ENCODE data around the gene TSC22D2.

DNA sequence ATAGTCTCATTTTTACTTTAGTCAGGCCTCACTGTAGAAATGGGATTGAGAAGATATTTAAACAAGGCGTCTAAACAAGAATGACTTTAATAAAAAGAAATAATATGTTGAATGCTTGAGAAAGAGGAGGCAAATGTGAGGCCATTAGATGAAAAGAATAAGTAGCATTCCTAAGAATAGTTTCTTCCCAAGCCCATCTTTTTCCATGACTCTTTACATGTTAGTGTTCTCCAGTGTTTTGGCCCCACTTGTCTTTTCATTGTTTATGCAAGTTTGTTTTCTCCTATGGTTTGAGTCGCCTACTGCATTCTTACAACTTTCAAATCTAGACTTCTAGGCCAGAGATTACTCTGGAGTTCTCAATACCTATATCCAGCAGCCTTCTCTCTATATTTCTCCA is 39.0 kb downstream of the TSC22D2 start:
- TF ChIP-seq, protein P1, sequence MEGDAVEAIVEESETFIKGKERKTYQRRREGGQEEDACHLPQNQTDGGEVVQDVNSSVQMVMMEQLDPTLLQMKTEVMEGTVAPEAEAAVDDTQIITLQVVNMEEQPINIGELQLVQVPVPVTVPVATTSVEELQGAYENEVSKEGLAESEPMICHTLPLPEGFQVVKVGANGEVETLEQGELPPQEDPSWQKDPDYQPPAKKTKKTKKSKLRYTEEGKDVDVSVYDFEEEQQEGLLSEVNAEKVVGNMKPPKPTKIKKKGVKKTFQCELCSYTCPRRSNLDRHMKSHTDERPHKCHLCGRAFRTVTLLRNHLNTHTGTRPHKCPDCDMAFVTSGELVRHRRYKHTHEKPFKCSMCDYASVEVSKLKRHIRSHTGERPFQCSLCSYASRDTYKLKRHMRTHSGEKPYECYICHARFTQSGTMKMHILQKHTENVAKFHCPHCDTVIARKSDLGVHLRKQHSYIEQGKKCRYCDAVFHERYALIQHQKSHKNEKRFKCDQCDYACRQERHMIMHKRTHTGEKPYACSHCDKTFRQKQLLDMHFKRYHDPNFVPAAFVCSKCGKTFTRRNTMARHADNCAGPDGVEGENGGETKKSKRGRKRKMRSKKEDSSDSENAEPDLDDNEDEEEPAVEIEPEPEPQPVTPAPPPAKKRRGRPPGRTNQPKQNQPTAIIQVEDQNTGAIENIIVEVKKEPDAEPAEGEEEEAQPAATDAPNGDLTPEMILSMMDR (IDR thresholded peaks at IDR 0.05; ENCODE audit: low read depth, low read length), result no peak
- TF ChIP-seq, protein P2, sequence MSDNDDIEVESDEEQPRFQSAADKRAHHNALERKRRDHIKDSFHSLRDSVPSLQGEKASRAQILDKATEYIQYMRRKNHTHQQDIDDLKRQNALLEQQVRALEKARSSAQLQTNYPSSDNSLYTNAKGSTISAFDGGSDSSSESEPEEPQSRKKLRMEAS (IDR thresholded peaks at IDR 0.05; ENCODE audit: low read depth, low read length), result no peak
- no peak for TF ChIP-seq POLR2A (IDR thresholded peaks at IDR 0.05; ENCODE audit: extremely low read depth, insufficient read length)
- no peak for TF ChIP-seq MYC (IDR thresholded peaks at IDR 0.05; ENCODE audit: low read depth, low read length)

Measured in NB4 (cell line).